GM18517 (cell line): ENCODE data around the gene ASPRV1.
"Not testable (repeated sequence)": the region's sequence is repeated elsewhere in the genome, so short reads cannot be mapped to it uniquely, and the experiment has no call there.

ENCODE experiments used
- ATAC-seq: cut with Tn5 transposase; IDR thresholded peaks from one replicate; pipeline ENCODE4 v1.9.1; 2021; ENCODE audit warnings: mild to moderate bottlenecking, moderate library complexity; ENCODE audit not compliant: unreplicated experiment

ASPRV1 gene

DNA sequence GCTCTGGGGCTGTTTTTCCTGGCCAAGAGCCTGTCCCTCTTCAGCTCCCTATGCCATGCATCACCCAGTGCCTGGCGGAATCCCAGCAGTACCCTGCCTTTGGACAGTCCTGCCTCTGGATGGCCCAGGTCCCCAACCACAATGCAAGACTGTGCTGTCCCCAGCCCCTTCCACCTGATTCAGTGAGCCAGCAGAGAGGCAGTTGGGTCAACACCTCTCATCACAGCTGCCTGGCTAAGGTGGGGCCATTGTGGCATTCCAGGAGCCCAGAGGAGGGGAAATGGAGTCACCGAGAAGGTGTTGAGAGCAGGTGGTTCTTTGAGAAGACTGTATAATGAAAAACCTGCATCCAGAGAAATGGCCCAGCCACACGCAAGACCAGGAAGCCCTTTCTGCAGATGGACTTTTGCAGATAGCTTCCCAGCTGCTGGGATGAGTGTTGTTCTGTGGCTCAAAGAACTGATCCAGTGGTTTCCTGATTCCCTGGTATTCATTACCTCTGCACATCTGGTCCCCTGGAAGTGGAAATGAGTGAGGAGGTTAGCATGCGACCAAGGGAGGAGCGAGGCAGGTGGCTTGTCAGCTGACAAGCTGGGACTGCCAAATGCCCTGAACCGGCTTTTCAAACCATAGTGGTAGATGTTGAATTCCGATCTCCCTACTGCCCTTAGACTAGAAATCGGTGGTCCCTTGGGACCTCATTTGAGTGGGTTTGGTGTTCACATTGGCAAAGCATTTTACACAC, 1.7 kb upstream of the ASPRV1 start:
- no peak for ATAC-seq

DNA sequence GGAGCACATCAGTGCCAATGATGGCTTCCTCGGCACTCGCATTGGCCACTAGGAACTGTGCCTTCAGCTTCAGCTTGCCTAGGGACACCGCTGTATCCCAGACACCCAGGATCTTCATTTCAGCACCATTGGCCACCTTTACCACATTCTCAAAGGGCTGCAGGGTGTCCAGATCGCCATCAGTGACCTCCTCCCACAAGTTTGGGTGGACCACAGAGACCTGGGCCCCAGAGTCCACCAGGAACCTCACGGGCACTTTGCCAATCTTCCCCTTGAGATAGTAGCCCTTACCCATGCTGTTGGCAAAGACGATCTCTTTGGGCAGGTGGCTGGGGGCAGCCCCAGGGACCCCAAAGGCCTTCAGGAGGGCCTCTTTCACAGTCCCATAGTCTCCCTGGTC, 610 bp downstream of the ASPRV1 start:
- ATAC-seq = no peak

DNA sequence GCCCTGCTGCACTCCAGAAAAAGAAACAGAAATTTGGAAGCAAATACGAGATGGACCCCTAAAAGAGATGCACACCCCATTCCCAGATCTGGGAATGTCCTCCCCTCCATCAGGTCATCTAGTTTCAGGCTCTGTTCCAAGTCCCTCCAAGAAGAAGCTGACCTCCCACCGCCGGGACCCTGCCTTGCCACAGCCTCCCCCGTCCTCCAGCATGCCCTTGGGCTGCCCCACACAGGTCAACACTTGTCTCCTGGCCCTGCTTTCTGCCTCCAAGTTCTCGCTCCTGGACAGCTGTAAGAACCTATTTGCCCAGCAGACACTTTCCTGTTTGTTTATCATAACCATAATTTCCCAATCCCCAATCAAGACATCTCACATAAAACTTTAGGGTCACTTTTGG, 2.0 kb downstream of the ASPRV1 start:
- no peak for ATAC-seq

DNA sequence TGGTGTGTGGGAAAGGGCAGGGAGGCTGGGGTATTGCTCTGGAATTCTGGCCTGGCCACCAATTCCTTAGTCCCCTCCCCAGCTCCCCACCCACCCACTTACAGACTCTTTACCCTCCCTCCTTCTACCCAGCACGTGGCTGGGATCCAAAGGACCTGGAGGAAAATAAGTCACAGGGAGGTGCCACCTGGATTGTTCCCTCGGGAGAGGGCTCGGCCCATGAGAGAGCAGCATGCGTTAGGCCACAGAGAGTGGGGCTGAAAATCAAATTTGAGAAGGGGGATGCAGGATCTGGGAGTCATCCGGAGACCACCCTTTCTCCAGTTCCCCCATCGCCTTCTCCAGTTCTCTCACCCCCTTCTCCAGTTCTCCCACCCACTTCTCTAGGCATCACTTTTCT, 3.0 kb downstream of the ASPRV1 start:
- no peak for ATAC-seq

DNA sequence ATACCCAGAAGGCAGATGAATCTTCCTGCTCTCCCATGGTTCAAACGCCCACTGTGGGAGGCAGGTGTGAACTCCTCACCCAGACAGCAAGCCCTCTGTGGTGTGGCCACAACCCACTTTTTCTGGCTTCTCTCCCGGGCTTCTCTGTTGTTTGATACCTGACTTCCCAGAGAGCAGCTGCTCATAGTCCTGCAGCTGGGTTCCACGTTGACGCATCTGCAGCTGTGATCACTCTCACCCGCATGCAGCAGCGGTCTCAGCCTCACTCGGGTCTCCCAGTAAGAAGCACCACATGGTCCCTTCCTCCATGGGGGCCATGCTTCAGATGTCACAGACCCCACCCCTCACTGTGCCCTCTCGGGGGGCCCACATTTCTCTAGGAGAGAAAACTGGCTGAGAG, 3.5 kb downstream of the ASPRV1 start:
- ATAC-seq = no peak

DNA sequence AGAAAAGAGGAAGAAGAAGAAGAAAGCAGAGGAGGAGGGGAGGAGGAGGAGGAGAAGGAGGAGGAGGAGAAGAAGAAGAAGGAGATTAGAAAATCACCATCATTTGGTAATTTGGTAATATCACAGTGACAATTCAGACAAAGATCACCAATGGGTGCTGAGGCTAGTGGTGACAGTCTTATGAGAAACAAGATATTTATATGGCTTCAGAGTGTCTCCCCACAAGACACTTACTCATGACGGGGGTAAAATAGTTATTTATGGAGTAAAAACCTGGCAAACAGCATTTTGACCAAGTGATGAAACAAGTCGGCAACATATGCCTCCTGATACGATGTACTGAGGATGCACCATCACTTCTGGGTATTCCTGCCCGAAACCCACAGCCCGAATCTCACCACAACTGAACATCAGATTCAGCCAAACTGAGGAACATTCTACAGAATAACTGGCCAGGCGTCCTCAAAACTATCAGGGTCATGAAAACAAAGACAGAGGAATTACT, 4.9 kb downstream of the ASPRV1 start:
- no peak for ATAC-seq

DNA sequence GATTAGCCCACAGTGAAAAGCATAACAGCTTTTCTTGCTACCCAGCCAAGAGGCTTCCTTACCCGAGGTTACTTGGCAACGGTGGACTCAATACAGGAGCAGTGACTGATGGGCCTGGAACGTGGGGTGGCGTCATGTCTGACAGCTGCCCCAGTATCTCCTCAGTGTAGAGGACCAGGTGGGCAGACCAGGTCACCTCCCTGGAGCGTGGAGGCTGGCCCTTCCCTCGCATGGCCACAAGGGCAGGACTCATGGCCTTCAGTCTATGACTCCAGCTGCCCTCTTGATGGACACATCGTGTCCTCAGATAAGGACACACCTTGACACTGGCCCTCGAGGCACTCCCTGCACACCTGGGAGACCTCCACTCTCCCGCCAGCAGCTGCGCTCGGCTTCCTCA, 6.4 kb downstream of the ASPRV1 start:
- ATAC-seq = no peak

DNA sequence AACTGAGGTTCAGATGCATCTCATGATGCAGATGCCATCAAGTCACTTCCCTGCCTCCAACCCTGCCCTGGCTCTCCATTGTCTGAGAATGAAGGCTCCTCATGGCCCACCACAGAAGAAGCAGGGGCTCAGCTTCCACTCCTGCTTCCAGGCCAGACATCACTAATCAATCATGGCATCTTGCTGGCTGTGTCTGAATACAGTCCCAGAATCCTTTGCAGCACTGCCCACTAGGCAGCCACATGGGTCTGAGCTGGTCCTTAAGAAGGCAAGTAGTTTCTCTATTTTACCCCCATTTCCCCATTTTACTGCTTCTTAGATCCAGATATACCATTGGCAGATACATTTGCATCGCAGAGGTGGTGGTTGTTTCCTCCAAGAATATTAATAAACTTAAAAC, 7.3 kb downstream of the ASPRV1 start:
- no peak for ATAC-seq

DNA sequence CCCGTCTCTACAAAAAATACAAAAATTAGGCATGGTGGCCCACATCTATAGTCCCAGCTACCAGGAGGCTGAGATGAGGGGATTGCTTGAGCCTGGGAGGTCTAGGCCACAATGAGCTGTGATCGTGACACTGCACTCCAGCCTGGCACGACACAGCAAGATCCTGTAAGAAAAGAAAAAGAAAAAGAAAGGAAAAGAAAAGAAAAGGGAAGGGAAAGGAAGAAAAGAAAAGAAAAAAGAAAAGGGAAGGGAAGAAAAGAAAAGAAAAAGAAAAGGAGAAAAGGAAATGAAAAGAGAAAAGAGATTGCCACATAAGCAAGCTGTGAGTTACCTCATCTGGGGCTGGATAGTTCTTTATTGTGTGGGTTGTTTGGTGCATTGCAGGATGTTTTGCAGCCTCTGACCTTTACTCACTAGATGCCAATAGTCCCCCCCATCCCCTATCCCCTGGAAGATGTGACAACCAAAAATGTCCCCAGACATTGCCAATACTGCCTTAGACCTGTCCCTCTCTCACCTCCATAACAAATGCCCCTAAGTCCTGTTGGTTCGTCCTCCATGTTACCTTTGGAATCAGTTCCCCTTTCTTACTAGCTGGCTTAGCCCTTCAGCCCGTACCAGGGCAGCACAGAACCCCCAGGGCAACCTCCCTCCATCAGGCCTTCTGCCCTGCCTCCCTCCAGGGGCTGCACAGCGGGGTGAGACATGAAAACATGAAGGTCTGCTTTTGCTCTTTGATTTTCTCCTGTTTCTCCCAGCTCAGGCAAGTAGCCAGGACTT, 8.9 kb downstream of the ASPRV1 start:
- ATAC-seq = no peak

DNA sequence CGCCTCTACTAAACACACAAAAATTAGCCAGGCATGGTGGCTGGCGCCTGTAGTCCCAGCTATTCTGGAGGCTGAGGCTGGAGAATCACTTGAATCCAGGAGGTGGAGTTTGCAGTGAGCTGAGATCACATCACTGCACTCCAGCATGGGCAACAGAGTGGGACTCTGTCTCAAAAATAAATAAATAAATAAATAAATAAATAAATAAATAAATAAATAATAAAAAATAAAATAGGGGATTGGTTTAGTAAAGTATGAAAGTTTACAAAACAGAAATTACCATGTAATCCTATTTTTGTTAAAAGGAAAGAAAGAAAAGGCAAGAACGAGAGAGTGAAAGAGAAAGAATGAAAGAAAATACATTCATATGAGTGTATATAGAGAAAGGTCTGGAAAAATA, 10.8 kb downstream of the ASPRV1 start:
- not testable (repeated sequence) for ATAC-seq

DNA sequence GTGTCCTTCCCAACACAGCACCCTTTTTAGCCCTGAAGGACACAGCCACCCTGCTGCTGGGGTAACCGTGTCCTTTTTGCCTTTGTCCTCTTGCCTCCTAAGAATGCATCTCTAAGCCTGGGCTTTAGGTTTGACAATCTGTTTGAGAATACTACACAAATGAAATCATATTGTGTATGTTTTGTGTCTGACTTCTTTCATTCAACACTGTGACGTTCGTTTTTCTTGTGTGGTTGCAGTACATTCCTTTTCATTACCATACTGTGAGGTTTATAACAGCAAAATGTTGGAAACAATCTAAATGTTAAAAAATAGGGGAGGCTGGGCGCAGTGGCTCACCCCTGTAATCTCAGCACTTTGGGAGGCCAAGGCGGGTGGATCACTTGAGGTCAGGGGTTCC, 11.2 kb downstream of the ASPRV1 start:
- no peak for ATAC-seq

DNA sequence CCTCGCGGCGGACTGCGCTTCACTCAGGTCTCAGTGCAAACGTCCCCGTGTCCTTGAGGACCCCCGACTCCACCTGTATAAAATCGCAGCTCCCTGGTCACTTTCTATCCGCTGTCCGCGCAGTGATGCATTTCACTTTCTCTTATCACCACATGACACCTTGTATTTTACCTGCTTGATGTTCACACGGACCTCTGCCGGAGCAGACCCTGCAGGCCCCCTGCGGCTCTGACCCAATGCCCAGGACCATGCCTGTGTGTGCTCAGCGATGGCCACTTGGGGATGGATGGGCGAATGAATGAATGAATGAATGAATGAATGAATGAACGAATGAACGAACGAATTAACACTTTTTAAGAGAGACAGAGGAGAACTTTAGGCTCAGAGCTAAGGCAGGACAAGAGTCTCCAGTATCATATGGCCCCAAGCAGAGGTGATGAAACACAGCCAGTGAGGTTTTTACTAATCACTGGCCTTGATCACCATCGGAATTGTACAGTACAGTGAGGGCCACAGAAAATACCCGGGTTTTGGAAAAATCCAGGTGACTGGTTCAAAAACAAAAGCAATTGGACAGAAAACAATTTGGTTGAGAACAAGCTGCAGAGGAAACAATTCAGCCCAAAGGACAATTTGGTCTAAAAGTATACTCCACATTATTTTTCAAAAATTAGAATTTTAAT, 12.3 kb downstream of the ASPRV1 start:
- no peak for ATAC-seq

DNA sequence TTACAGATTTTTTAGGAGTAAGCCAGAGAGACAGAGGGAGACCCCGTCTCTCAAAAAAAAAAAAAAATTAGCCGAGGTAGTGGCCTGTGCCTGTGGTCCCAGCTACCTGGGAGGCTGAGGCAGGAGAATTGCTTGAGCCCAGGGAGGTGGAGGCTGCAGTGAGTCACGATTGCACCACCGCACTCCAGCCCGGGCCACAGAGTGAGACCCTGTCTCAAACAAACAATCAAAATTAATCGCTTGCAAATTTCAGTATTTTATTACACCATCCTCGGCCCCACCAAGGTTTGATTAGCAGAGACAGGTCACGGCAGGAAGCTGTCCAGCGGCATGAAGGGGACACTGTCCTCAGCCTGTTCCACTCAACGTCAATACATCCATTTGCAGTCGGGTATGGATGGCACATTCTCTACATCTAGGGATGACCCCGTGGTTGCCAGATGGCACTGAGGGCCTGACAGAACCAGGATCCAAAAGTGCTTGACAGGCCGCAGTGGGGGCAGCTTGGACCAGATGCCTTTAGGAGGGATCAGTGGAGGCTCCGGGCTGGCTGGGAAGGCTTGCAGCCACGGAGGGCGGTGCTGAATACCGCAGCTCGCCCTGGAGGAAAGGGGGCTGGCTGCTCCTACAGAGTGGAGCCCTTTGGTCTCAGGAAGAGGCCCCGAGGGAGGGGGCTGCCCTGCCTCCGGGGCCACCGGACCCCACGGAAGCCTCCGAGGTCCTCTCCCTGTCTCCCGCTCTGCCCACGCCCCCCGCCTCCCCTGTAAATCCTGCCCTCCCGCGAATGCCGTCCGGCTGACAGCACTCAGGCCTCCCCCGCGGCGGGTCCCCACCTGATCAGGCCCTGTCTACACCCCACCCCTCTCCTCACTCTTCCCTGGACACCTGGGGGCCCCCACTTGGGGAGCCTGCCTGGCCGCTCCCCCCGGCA, 13.1 kb downstream of the ASPRV1 start:
- no peak for ATAC-seq

DNA sequence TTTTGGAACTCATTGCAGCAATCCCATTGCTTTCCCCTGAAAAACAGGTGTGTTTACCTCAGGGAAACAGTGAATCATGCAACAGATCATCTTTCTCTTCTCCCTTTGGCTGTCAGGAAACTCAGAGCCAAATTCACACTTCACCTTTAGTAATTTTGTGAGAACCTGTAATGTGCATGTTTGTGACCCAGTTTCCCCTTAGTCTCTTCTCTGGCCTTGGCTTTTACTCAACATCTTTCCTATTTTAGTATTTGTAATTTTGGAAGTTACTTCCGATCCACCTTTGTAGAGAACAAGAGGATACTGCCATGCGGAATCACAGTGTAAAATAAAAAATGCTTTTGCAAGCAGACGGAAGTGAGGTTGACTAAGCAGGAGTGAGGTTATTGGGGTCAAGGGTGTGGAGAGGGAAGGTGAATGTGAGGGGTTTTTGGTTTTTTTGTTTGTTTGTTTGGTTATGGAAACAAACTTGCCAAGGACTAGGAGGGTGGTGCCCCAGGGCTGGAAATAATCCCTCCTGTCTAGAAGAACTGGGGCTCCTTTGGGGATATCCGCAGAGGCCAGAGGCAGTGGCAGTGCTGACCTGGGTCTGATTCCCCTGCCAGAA, 14.0 kb downstream of the ASPRV1 start:
- no peak for ATAC-seq

DNA sequence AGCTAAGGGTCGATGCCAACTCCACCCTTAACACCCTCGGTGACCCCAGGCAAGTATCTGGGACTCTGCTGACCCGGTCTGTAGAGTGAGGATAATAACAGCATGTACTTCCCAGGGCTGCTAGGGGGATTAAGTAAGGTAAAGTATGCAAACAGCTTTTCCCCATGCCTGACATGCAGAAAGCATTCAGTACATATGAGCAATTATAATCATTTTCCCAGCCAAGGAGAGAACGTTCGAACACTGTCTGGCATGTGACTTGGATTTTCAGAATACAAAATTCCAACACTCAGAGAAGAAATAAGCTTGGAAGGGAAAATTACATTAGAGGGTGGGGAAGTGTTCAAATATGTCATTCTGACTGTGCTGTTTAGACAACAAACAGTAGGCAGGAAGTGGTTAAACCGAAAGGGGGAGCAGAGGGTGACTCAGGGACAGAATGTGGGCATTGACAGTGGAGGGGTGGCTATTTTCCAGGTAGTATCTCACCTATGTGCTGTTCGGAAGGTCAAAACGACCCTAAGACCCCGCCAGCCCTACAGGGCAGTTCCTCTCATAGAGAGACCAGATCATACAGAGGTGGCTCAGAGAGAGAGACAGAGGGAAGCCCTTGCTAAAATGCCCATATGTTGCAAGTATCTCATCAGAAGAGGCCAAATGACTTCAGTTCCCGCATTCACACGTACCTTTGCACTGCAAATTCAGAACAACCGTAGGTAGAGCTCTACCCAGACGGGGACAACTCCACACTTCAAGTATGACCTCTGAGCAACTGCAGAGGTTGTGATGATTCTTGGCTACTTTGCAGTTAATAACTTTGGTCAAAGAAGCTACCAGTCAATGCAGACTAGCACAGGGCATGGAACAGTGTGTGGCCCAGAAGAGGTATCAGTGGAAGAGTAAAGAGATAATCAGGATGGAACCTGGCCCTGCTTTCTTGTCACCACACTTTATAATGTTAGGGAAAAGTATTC, 14.8 kb downstream of the ASPRV1 start:
- ATAC-seq = peak; percentile 81

DNA sequence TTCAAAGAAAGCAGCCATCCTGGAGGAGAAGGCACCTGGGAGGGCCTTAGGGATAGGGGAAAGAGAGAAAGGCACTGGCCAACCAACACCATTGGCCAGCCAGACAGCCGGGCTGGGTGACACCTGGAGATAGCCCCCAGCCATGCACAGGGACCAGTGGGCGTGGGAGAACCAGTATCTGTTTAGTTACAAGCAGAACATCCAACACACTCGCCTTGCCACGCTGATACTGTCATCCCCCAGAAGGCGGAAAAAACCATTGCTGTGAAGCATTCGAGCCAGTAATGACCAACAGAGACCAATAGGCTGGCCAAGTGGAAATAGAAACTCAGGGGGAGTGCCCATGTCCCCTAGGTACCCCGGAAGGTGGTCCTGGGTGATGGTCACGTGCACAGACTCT, 15.5 kb downstream of the ASPRV1 start:
- ATAC-seq = no peak

DNA sequence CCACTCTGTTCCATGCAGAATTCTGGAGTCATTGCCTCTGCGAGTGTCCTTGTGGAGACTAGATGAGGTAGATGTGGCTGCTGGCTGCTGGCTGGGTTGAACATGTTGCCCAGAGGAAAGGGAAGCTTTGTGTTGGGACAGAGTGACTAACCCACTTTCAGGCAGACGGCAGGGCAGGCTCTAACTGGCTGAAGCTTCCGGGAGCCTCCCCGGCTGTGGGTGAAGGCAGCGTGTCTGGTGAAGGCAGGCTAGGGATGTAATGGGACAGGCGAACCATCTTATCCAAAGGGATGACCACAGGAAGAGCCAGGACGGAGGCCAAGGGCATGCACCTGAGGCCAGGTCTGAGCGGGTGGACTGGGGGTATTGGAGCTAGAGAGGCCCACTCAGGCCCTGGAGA, 16.0 kb downstream of the ASPRV1 start:
- no peak for ATAC-seq

DNA sequence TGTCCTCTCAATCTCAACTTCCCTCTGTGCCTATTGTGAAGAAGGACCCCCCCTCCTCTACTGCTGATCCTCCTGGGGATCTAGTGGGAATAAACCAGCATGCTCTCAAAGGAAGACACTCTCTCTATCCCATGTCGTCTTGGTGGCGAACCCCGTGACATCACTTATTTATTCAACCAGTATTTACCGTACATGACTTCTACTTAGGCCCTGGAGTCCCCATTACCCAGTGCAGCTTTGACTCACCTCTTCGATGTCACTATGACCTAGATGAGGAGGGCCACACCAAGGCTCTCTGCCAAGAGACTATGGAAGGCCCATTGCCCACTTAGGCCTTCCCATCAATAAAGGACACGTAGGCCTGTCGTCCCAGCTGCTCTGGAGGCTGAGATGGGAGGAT, 16.7 kb downstream of the ASPRV1 start:
- ATAC-seq = no peak
